ENCODE measurements around the gene ADGRF3.
"Not testable (repeated sequence)": the region's sequence is repeated elsewhere in the genome, so short reads cannot be mapped to it uniquely, and the experiment has no call there.

ADGRF3 gene

DNA sequence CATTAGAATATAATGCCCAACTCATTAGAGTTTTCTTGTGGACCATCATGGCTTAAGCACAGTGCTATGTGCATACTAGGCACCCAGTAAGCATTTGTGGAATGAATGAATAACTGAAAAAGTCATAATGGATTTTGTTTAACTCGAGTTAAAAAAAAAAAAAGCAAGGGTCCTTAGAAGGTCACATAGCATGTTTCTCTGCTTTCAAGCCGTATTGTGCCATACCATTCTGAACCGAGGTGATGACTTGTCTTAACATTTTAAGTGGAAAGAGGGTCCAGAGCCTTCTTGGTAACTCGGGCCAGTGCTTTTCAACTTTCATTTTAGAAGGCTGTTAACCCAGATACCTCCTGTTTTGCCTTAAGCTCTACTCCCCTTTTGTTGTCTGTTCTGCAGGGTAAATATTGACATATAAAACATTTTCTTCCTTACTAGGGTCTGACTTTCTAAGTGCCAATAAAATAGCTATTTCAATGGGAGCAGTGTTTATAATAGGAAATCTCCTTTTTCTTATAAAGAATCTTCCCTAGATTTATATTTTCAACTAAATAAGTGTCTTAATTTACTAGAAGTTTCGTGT lies 787 bp upstream of the ADGRF3 start:
- no peak for FAIRE-seq

- peak; percentile 99 for FAIRE-seq
Observed at GRCh38 chr2:26345545-26346453, 790 bp downstream of the ADGRF3 start, which contains the start of gene SELENOI. Gene SELENOI (plus strand): TSS chr2:26346143. CDS start chr2:26346233, 90 bp downstream.

DNA sequence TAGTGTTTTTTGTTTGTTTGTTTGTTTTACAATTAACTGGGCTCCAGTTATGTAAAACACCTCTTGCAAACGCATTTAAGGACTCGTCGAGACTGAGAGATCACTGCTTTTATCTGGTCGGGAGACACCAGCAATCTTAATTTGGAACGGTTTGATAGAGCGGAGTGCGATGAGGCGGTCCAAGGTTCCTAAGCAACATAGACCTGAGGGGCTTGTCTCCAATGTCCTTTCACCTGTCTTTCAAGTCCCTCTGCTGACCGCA lies 1.4 kb downstream of the ADGRF3 start:
- no peak for FAIRE-seq

DNA sequence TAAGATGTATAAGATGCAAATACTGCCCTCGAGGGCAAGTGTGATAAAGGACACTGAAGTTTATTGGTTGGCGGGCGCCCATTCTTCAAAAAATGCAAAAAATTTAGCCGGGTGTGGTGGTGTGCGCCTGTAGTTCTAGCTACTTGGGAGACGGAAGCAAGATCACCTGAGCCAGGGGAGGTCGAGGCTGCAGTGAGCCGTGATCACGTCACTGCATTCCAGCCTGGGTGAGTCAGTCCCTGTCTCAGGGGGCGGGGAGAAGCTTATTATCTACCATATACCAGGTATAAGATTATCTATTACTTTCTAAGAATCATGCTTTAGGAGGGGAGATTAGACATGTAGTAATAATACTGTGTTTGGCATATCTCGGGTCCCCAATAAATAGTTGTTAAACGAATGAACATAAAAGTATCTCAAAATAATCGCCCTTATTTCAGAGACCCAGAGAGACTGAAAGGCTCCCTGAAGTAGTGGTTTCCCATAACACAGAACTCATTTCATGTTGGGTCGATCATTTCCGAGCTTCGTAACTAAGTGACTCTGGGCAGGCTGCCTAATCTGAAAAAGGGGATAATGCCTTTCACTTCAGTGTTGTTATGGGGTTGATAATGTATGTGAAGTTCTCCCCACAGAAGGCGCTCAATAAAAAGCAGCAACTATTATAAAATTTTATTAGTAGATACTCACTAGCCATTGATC lies 1.9 kb downstream of the ADGRF3 start:
- no peak for FAIRE-seq

DNA sequence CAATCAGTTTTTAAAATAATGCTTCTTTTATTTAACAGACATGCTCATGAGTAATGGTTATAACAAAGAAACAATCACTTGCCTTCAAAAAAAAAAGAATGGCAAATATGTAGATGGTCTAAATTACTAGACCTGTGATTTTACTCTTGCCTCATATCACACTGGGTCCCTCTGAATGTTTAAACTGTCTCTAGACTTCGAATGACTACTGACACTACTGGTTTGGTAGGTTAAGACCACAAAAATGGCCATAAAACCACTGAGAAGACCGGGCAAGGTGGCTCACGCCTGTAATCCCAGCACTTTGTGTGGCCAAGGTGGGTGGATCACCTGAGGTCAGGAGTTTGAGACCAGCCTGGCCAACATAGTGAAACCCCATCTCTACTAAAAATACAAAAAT lies 5.8 kb downstream of the ADGRF3 start:
- FAIRE-seq: no peak

DNA sequence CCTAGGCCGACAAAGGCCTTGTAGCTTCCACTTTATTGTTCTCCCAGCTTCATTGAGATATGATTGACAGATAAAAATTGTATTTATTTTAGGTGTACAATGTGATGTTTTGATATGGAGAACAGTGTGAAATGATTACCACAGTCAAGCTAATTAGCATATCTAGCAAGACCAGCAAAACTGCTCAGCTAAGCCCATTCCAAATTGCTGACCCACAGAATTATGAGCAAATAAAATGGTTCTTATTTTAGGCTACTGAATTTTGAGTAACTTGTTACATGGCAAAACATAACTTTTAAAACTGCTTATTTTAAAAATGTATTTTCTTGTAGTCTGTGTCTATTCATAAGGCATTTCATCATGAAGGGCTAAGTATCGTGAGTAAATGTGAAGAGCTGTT lies 9.3 kb downstream of the ADGRF3 start:
- no peak for FAIRE-seq

DNA sequence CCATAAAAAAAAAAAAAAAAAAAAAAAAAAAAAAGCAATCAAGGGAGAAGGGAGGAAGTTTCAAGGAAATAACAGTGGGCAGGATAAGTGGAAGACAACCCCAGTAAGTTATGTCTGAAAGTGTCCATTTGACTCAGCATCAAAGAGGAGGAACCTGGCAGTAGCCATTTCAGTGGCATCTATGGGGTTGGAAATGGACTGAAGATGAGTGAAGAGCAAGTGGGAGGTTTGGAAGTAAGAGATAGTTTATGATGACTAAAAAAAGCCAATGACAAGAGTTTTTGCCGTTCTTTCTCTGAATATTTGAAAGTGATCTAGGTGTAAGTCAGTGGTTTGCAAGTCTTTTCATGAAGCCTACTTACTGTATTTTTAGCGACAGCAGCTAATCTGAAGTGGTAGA lies 9.9 kb downstream of the ADGRF3 start:
- FAIRE-seq: no peak

- no peak for FAIRE-seq
Observed at GRCh38 chr2:26335231-26335630, 11.4 kb downstream of the ADGRF3 start.

- no peak for FAIRE-seq
Observed at GRCh38 chr2:26333293-26333692, 13.3 kb downstream of the ADGRF3 start.

DNA sequence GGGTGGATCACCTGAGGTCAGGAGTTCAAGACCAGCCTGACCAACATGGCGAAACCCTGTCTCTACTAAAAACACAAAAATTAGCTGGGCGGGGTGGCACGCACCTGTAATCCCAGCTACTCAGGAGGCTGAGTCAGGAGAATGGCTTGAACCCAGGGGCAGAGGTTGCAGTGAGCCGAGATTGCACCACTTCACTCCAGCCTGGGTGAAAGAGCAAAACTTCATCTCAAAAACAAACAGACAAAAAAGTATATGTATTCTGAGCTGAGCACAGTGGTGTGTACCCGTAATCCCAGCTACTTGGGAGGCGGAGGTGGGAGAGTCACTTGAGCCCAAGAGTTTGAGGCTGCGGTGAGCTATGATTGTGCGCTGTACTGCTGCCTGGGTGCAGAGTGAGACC lies 15.3 kb downstream of the ADGRF3 start:
- not testable (repeated sequence) for FAIRE-seq

DNA sequence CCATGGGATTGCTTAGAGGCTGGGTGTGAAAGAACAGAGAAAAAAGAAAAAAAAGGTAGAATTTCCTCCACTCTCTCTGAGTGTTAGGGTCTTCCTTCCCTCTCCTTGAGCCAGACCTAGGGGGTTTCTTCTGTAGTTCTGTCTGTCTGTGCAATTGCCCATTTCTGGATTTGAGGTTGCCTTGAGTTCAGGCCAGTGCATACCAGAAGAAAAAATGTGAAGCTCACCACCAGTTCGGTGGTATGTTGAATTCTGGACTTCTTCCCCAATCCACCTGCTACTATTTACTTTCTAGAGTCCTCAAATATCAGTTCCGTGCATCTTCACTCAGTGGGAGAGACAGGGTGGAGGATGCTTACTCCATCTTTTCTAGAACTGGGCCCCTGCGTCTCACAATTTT lies 16.0 kb downstream of the ADGRF3 start:
- FAIRE-seq: no peak

- peak; percentile 90 for FAIRE-seq
Observed at GRCh38 chr2:26330114-26330549, 16.5 kb downstream of the ADGRF3 start.

DNA sequence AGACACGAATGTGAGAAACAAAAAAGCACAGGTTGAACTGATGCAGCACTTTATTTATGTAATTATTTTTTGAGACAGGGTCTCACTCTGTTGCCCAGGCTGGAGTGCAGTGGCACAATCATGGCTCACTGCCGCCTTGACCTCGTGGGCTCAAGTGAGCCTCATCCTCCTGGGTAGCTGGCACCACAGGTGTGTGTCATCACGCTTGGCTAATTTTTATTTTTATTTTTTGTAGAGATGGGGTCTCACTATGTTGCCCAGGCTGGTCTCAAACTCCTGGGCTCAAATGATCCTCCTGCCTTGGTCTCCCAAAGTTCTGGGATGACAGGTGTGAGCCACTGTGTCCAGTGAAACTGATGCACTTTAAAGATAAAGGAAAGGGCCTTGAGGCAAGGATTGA lies 17.5 kb downstream of the ADGRF3 start:
- FAIRE-seq: not testable (repeated sequence)

- no peak for FAIRE-seq
Observed at GRCh38 chr2:26327291-26328272, 19.0 kb downstream of the ADGRF3 start.

GRCh38 chr2:26326514-26326913 lies 20.1 kb downstream of the ADGRF3 start:
- no peak for FAIRE-seq

- no peak for FAIRE-seq
Observed at GRCh38 chr2:26325851-26326250, 20.7 kb downstream of the ADGRF3 start.

DNA sequence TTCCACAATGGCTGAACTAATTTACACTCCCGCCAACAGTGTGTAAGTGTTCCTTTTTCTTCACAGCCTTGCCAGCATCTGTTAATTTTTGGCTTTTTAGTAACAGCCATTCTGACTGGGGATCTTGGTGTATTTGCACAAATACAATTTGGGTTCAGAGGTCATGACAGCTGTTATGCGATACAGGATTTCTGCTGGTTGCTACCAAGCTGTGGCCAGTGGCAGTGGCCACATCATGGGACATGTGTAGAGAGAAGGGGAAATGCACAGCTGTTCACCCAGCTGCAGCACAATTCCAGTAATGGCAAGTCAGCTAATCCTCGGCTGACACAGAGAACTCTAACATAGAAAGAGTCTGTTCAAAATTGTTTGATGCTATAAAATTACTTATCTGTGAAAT lies 21.7 kb downstream of the ADGRF3 start:
- FAIRE-seq: no peak

GRCh38 chr2:26324479-26324878 lies 22.1 kb downstream of the ADGRF3 start:
- not testable (repeated sequence) for FAIRE-seq

GRCh38 chr2:26318950-26319349 lies 27.6 kb downstream of the ADGRF3 start:
- FAIRE-seq: no peak

- FAIRE-seq: no peak
Observed at GRCh38 chr2:26317377-26318105, 29.0 kb downstream of the ADGRF3 start.

GRCh38 chr2:26316845-26317244 lies 29.7 kb downstream of the ADGRF3 start:
- FAIRE-seq: no peak

- FAIRE-seq: no peak
Observed at GRCh38 chr2:26316041-26316440, 30.5 kb downstream of the ADGRF3 start.
